ENCODE measurements around the gene TAS2R14.

TAS2R14 gene

DNA sequence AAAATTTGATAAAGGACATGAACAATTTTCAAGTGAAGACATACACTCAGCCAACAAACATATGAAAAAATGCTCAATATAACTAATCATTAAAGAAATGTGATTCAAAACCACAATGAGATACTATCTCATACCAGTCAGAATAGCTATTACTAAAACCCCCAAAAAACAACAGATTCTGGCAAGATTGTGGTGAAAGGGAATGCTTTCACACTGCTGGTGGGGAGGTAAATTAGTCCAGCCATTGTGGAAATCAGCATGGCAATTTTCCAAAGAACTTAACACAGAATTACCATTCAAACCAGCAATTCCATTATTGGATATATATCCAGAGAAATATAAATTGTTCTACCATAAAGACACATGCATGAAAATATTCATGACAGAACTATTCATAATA, 18.7 kb upstream of the TAS2R14 start:
- Histone ChIP-seq H3K4me3 (ENCODE audit: low read depth in 1 of 5, low read length in 5 of 5) (no peak overlapping the region), H3K36me3 (ENCODE audit: control insufficient read depth in 5 of 5, insufficient read depth in 5 of 5, low read length in 5 of 5) (no peaks in the 10 kb centered on the region), H3K27ac (ENCODE audit: low read depth, low read length) (no peak overlapping the region), H3K27me3 (ENCODE audit: control insufficient read depth in 5 of 5, insufficient read depth in 4 of 5, low read length in 5 of 5) (no peaks in the 10 kb centered on the region), H3K9ac (ENCODE audit: low read length in 5 of 5) (no peak overlapping the region), H3K9me3 (ENCODE audit: control insufficient read depth in 5 of 5, low read length in 5 of 5) (peaks cover 0 to 3% (median 0%) of the 10 kb centered on the region in 5 donors), H3K4me1 (ENCODE audit: control insufficient read depth in 5 of 5, insufficient read depth in 5 of 5, low read length in 5 of 5) (no peaks in the 10 kb centered on the region)

DNA sequence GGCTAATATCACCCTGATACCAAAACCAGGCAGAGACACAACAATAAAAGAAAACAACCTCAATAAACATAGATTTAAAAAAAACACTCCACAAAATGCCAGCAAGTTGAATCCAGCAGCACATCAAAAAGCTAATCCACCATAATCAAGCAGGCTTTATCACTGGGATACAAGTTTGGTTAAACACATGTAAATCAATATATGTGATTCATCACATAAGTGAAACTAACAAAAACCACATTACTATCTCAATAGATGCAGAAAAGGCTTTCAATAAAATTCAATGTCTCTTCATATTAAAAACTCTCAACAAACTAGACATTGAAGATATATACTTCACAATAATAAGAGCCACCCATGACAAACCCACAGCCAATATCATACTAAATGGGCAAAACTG, 17.0 kb upstream of the TAS2R14 start:
- Histone ChIP-seq H3K9ac (ENCODE audit: low read length in 5 of 5) (no peak overlapping the region), H3K9me3 (ENCODE audit: control insufficient read depth in 5 of 5, low read length in 5 of 5) (peaks cover 0 to 3% (median 0%) of the 10 kb centered on the region in 5 donors), H3K36me3 (ENCODE audit: control insufficient read depth in 5 of 5, insufficient read depth in 5 of 5, low read length in 5 of 5) (no peaks in the 10 kb centered on the region), H3K27me3 (ENCODE audit: control insufficient read depth in 5 of 5, insufficient read depth in 4 of 5, low read length in 5 of 5) (no peaks in the 10 kb centered on the region), H3K4me1 (ENCODE audit: control insufficient read depth in 5 of 5, insufficient read depth in 5 of 5, low read length in 5 of 5) (no peaks in the 10 kb centered on the region), H3K4me3 (ENCODE audit: low read depth in 1 of 5, low read length in 5 of 5) (no peak overlapping the region), H3K27ac (ENCODE audit: low read depth, low read length) (no peak overlapping the region)

DNA sequence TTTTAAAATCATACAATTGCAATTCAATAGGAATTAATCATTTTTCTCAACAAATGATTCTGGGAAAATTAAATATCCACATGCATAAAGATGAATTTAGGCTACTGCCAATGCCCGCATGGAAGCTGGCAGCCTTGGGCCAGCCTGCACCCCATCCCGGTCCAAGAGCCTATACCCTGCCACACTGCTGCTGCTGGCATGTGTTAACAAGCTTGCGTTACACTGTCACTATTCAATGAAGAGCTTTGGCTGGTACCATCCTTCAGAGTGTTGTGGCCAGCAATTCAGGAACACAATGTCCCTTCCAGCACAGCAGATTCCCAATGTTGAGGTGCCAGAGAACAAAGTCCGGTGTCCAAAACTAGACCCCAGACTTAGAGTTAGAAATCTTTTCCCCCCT, 13.6 kb upstream of the TAS2R14 start:
- Histone ChIP-seq H3K4me3 (ENCODE audit: low read depth in 1 of 5, low read length in 5 of 5) (no peak overlapping the region), H3K9ac (ENCODE audit: low read length in 5 of 5) (no peak overlapping the region), H3K36me3 (ENCODE audit: control insufficient read depth in 5 of 5, insufficient read depth in 5 of 5, low read length in 5 of 5) (no peaks in the 10 kb centered on the region), H3K9me3 (ENCODE audit: control insufficient read depth in 5 of 5, low read length in 5 of 5) (peaks cover 0 to 3% (median 0%) of the 10 kb centered on the region in 5 donors), H3K4me1 (ENCODE audit: control insufficient read depth in 5 of 5, insufficient read depth in 5 of 5, low read length in 5 of 5) (no peaks in the 10 kb centered on the region), H3K27ac (ENCODE audit: low read depth, low read length) (no peak overlapping the region), H3K27me3 (ENCODE audit: control insufficient read depth in 5 of 5, insufficient read depth in 4 of 5, low read length in 5 of 5) (no peaks in the 10 kb centered on the region)

- no peak overlapping the region for H3K27ac ChIP-seq (ENCODE audit: low read depth, low read length)
These were observed 4.1 kb upstream of the TAS2R14 start for GRCh38 chr12:10943167-10943566.

DNA sequence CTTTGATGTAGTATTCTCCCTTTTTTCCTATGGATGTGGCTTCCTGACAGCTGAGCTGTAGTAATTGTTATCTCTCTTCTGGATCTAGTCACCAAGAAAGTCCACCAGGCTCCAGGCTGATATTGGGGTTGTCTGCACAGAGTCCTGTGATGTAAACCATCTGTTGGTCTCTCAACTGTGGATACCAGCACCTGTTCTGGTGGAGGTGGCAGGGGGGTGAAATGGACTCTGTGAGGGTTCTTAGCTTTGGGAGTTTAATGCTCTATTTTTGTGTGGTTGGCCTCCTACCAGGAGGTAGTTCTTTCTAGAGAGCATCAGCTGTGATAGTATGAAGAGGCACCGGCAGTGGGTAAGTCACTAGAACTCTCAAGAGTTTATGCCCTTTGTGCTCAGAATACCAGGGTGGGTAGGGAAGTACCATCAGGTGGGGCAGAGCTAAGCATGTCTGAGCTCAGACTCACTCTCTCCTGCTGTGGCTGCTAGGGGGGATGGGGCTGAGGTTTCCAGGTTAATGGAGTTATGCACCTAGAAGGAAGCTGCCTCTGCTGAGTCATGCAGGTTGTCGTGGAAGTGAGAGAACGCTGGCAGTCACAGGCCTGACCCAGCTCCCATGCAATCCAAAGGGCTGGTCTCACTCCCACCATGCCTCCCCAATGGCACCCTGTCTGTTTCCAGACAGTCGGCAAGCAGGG, 3.0 kb upstream of the TAS2R14 start:
- Histone ChIP-seq H3K4me1 (ENCODE audit: control insufficient read depth in 5 of 5, insufficient read depth in 5 of 5, low read length in 5 of 5) (no peaks in the 10 kb centered on the region), H3K4me3 (ENCODE audit: low read depth in 1 of 5, low read length in 5 of 5) (no peak overlapping the region), H3K9me3 (ENCODE audit: control insufficient read depth in 5 of 5, low read length in 5 of 5) (no peaks in the 10 kb centered on the region), H3K9ac (ENCODE audit: low read length in 5 of 5) (no peak overlapping the region), H3K27ac (ENCODE audit: low read depth, low read length) (no peak overlapping the region), H3K36me3 (ENCODE audit: control insufficient read depth in 5 of 5, insufficient read depth in 5 of 5, low read length in 5 of 5) (no peaks in the 10 kb centered on the region), H3K27me3 (ENCODE audit: control insufficient read depth in 5 of 5, insufficient read depth in 4 of 5, low read length in 5 of 5) (no peaks in the 10 kb centered on the region)

More at GRCh38 chr12:10943167-10943566, 4.1 kb upstream of the TAS2R14 start:
- Histone ChIP-seq H3K9me3 (ENCODE audit: control insufficient read depth in 5 of 5, low read length in 5 of 5) (no peaks in the 10 kb centered on the region), H3K27me3 (ENCODE audit: control insufficient read depth in 5 of 5, insufficient read depth in 4 of 5, low read length in 5 of 5) (no peaks in the 10 kb centered on the region), H3K4me3 (ENCODE audit: low read depth in 1 of 5, low read length in 5 of 5) (no peak overlapping the region), H3K4me1 (ENCODE audit: control insufficient read depth in 5 of 5, insufficient read depth in 5 of 5, low read length in 5 of 5) (no peaks in the 10 kb centered on the region), H3K36me3 (ENCODE audit: control insufficient read depth in 5 of 5, insufficient read depth in 5 of 5, low read length in 5 of 5) (no peaks in the 10 kb centered on the region), H3K9ac (ENCODE audit: low read length in 5 of 5) (no peak overlapping the region)

- no peaks in the 10 kb centered on the region for H3K4me1 ChIP-seq (ENCODE audit: control insufficient read depth in 5 of 5, insufficient read depth in 5 of 5, low read length in 5 of 5)
- H3K27me3 ChIP-seq (ENCODE audit: control insufficient read depth in 5 of 5, insufficient read depth in 4 of 5, low read length in 5 of 5) = no peaks in the 10 kb centered on the region
- no peak overlapping the region for H3K27ac ChIP-seq (ENCODE audit: low read depth, low read length)
- H3K9me3 ChIP-seq (ENCODE audit: control insufficient read depth in 5 of 5, low read length in 5 of 5) = no peaks in the 10 kb centered on the region
- no peak overlapping the region for H3K9ac ChIP-seq (ENCODE audit: low read length in 5 of 5)
- no peak overlapping the region for H3K4me3 ChIP-seq (ENCODE audit: low read depth in 1 of 5, low read length in 5 of 5)
- H3K36me3 ChIP-seq (ENCODE audit: control insufficient read depth in 5 of 5, insufficient read depth in 5 of 5, low read length in 5 of 5) = no peaks in the 10 kb centered on the region
These were observed 2.3 kb upstream of the TAS2R14 start for GRCh38 chr12:10941369-10941768.

DNA sequence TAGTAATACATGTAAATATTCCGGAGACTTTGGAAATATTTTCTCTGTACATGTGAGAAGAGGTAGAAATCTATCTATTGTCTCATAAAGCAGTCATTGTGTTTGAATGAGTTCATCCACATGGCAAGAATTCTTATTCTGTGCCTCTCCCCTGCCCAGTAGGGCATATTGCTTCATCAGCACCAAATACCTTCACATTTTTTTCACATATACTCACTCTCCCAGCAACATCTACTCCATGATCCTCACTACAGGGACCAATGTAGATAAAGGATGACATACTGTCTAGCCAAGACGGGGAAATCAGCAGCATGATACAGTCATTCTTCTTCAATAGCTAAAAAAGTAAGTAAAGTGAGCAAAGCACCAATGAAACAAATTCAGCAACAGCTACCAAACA, 1.3 kb upstream of the TAS2R14 start:
- Histone ChIP-seq H3K36me3 (ENCODE audit: control insufficient read depth in 5 of 5, insufficient read depth in 5 of 5, low read length in 5 of 5) (no peaks in the 10 kb centered on the region), H3K4me3 (ENCODE audit: low read depth in 1 of 5, low read length in 5 of 5) (no peak overlapping the region), H3K4me1 (ENCODE audit: control insufficient read depth in 5 of 5, insufficient read depth in 5 of 5, low read length in 5 of 5) (no peaks in the 10 kb centered on the region), H3K9ac (ENCODE audit: low read length in 5 of 5) (no peak overlapping the region), H3K27me3 (ENCODE audit: control insufficient read depth in 5 of 5, insufficient read depth in 4 of 5, low read length in 5 of 5) (no peaks in the 10 kb centered on the region), H3K9me3 (ENCODE audit: control insufficient read depth in 5 of 5, low read length in 5 of 5) (no peaks in the 10 kb centered on the region), H3K27ac (ENCODE audit: low read depth, low read length) (no peak overlapping the region)

DNA sequence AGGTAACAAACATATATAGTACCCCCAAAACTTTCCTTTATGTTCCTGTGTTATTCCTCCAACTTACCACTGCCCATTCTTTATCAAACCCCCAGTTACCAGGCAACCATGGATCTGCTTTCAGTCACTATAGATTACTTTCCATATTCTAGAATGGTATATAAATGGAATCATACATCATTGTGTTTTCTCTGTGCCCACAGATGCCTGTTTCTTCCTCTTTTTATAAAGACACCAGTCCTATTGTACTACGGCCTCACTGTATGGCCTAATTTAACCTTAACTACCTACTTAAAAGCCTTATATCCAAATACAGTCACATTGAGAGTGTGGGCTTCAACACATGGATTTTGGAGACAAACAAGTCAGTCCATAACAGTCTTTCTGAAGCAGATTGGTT, 2.6 kb downstream of the TAS2R14 start:
- Histone ChIP-seq H3K4me1 (ENCODE audit: control insufficient read depth in 5 of 5, insufficient read depth in 5 of 5, low read length in 5 of 5) (no peaks in the 10 kb centered on the region), H3K36me3 (ENCODE audit: control insufficient read depth in 5 of 5, insufficient read depth in 5 of 5, low read length in 5 of 5) (no peaks in the 10 kb centered on the region), H3K27me3 (ENCODE audit: control insufficient read depth in 5 of 5, insufficient read depth in 4 of 5, low read length in 5 of 5) (no peaks in the 10 kb centered on the region), H3K9ac (ENCODE audit: low read length in 5 of 5) (no peak overlapping the region), H3K4me3 (ENCODE audit: low read depth in 1 of 5, low read length in 5 of 5) (no peak overlapping the region), H3K9me3 (ENCODE audit: control insufficient read depth in 5 of 5, low read length in 5 of 5) (no peaks in the 10 kb centered on the region), H3K27ac (ENCODE audit: low read depth, low read length) (no peak overlapping the region)

DNA sequence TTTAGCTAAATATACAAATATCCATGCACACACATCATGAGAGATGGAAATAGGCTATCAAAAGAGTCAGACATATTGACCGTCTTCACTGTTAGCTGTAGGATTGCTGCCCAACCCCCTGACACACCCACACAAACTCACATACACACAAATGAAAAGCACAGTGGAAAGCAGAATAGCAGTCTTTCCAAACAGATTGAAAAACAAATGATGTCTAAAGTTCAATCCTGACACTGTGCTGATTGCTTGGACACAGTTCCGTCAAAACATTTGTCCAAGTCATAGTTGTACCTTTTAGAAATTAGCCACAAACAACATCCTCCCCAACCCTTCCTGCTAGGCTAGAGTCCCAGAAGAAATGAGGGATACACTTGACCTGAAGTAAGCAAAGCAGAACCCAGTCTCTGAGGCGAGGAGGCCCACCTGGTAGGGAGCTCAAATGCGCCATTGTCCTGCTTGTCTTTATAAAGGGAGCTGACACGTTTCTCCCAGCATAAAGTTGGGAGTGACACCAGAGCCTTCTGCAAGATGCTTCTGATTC, 10.2 kb downstream of the TAS2R14 start, which contains the start of gene PRH2:
PRH2 (plus strand) TSS at position 491 of the 541 bp plus-strand sequence; CDS start at position 529, 38 bp downstream.
- Histone ChIP-seq H3K27me3 (ENCODE audit: control insufficient read depth in 5 of 5, insufficient read depth in 4 of 5, low read length in 5 of 5) (no peaks in the 10 kb centered on the region), H3K9ac (ENCODE audit: low read length in 5 of 5) (no peak within 1 kb of the TSS), H3K36me3 (ENCODE audit: control insufficient read depth in 5 of 5, insufficient read depth in 5 of 5, low read length in 5 of 5) (peaks cover 0 to 2% (median 0%) of the 10 kb centered on the region in 5 donors), H3K4me3 (ENCODE audit: low read depth in 1 of 5, low read length in 5 of 5) (no peak within 1 kb of the TSS), H3K9me3 (ENCODE audit: control insufficient read depth in 5 of 5, low read length in 5 of 5) (no peaks in the 10 kb centered on the region), H3K4me1 (ENCODE audit: control insufficient read depth in 5 of 5, insufficient read depth in 5 of 5, low read length in 5 of 5) (no peaks in the 10 kb centered on the region), H3K27ac (ENCODE audit: low read depth, low read length) (no peak within 1 kb of the TSS)

- no peaks in the 10 kb centered on the region for H3K4me1 ChIP-seq (ENCODE audit: control insufficient read depth in 5 of 5, insufficient read depth in 5 of 5, low read length in 5 of 5)
- H3K4me3 ChIP-seq (ENCODE audit: low read depth in 1 of 5, low read length in 5 of 5) = no peak overlapping the region
- H3K9me3 ChIP-seq (ENCODE audit: control insufficient read depth in 5 of 5, low read length in 5 of 5) = no peaks in the 10 kb centered on the region
- H3K27ac ChIP-seq (ENCODE audit: low read depth, low read length) = no peak overlapping the region
- peaks cover 0 to 2% (median 0%) of the 10 kb centered on the region in 5 donors for H3K36me3 ChIP-seq (ENCODE audit: control insufficient read depth in 5 of 5, insufficient read depth in 5 of 5, low read length in 5 of 5)
- no peaks in the 10 kb centered on the region for H3K27me3 ChIP-seq (ENCODE audit: control insufficient read depth in 5 of 5, insufficient read depth in 4 of 5, low read length in 5 of 5)
- H3K9ac ChIP-seq (ENCODE audit: low read length in 5 of 5) = no peak overlapping the region
These were observed 12.8 kb downstream of the TAS2R14 start for GRCh38 chr12:10926269-10926668.

Data from subcutaneous abdominal adipose tissue (tissue), 5 donors.